ENCODE data around the gene CCSAP.
"Not testable (repeated sequence)": the region's sequence is repeated elsewhere in the genome, so short reads cannot be mapped to it uniquely, and the experiment has no call there.

The CCSAP gene, protein sequence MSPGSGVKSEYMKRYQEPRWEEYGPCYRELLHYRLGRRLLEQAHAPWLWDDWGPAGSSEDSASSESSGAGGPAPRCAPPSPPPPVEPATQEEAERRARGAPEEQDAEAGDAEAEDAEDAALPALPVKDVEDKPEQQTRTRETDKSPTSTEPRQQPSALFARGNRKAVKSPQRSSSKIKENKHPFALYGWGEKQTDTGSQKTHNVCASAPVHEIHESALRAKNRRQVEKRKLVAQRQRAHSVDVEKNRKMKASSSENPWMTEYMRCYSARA

GRCh38 chr1:229342656-229343569 is at the start of gene CCSAP:
CCSAP (minus strand) TSS chr1:229343047; CDS start chr1:229342465, 582 bp downstream.
- peak; percentile 74 for DNase-seq

GRCh38 chr1:229390130-229390529 is 47.3 kb upstream of the CCSAP start:
- DNase-seq: no peak

DNA sequence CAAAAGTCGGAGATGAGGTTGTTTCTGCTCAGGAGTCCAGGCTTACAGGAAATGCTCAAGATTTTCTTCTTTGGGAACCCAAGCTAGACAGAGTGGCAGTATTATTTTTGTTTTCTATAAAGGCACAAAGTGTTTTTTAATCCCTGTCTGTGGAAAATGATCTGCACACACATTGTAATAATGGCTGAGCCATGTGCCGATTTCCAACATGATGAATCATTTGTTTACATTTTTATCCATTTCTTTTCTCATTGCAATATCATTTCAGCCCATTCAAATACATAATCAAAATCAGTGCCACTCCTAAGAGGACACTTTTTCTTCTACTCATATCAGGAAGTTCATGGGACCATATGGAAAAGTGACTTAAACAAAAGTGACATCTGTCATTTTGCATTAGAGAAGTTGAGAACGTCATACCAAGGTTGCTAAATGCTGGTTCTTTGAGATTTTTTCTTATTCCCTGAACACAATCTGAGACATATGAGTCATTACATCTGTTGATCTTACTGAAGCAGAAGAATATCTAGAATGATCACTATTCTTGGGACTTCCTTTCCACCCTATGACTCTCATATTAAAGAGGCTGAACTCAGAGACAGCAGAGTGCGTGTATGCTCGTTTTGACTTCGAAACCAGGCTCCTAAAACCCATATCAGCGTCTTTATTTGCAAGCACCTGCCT is 46.2 kb upstream of the CCSAP start:
- no peak for DNase-seq

- DNase-seq: no peak
Observed at GRCh38 chr1:229385853-229386456, 43.1 kb upstream of the CCSAP start.

- DNase-seq: no peak
Observed at GRCh38 chr1:229384822-229385221, 42.0 kb upstream of the CCSAP start.

- no peak for DNase-seq
Observed at GRCh38 chr1:229383961-229384360, 41.1 kb upstream of the CCSAP start.

DNA sequence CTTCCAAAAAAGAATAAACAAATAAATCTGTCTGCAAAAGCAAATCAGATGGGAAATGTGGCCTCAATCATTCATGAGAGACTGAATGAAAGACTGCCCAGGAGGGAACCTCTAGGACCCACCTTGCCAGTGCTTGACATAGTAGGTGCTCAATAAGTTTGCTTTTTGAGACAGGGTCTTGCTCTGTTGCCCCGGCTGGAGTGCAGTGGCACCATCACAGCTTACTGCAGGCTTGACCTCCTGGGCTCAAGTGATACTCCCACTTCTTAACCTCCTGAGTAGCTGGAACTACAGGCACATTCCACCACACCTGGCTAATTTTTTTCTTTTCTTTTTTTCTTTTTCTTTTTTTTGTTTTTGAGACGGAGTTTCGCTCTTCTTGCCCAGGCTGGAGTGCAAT is 40.3 kb upstream of the CCSAP start:
- no peak for DNase-seq

GRCh38 chr1:229381234-229381633 is 38.4 kb upstream of the CCSAP start:
- DNase-seq: no peak

GRCh38 chr1:229380536-229381160 is 37.8 kb upstream of the CCSAP start:
- DNase-seq: no peak

- no peak for DNase-seq
Observed at GRCh38 chr1:229379846-229380245, 37.0 kb upstream of the CCSAP start.

- no peak for DNase-seq
Observed at GRCh38 chr1:229378586-229379367, 35.9 kb upstream of the CCSAP start.

GRCh38 chr1:229378035-229378434 is 35.2 kb upstream of the CCSAP start:
- not testable (repeated sequence) for DNase-seq

- DNase-seq: no peak
Observed at GRCh38 chr1:229377429-229377828, 34.6 kb upstream of the CCSAP start.

DNA sequence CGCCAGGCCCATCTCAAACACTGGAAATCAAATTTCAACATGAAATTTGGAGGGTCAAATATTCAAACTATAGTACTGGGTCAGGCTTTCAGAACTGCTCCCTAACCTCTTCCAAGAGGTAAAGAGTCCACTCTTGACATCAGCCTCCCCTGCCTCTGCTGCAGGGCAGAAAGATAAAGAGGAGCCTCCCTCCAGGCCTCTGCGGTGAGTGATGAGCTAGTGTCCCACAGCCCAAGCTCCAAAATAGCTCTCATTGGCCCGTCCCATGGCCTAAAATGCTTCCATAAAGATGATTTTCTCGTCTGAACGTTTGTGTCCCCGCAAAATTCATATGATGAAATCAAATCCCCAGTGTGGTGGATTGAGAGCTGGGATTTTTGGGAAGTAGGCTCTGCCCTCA is 33.7 kb upstream of the CCSAP start:
- DNase-seq: no peak

GRCh38 chr1:229374485-229374884 is 31.6 kb upstream of the CCSAP start:
- DNase-seq: no peak

DNA sequence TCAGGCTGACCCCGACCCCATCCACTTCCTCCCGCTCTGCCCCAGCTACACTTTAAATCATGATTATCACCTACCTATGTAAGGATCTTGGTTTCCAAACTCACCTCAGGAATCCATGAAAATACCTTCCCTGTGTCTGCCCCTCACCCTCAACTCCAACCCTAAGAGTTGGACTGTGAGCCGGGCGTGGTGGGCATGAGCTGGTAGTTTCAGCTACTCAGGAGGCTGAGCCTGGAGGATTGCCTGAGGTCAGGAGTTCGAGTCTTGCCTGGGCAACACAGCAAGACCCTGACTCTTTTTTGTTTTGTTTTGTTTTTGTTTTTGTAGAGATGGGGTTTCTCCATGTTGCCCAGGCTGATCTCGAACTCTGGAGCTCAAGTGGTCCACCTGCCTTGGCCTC is 30.5 kb upstream of the CCSAP start:
- DNase-seq: no peak

GRCh38 chr1:229372251-229372650 is 29.4 kb upstream of the CCSAP start:
- DNase-seq: no peak

DNA sequence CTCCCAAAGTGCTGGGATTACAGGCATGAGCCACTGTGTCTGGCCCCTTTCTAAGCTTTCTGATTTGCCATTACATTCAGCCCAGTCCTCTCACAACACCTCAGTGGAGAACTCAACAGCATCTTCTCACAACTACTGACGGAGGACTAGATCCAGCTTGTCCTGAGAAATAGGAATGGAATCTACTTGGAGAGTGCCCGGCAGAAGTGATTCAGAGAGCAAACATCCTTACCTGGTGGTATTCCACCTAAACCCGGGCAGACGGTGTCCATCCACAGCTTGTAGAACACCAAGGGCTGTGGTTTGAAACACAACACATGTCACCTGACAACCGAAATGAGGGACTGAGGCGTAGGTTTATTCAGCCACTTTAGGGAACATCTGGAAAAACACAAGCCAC is 28.8 kb upstream of the CCSAP start:
- DNase-seq: no peak

GRCh38 chr1:229370601-229371021 is 27.8 kb upstream of the CCSAP start:
- no peak for DNase-seq

DNA sequence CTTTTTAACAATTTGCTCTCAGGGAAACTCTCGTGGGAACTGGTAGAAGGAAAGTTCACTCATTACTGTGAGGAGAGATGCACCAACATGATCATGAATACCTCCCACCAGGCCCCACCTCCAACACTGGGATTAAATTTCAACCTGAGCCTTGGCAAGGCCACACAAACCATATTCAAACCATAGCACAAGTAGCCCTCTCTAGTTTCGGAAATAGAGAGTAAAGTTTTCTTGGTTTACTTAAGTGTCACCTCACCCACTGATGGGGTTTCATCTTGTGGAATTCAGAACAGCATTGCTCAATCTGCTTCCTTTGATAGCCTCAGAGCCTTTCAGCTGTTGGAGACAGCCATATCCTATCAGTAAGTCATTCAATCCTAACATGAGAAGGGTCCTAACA is 25.5 kb upstream of the CCSAP start:
- DNase-seq: no peak

GRCh38 chr1:229365569-229365968 is 22.7 kb upstream of the CCSAP start:
- no peak for DNase-seq
